Measurements from ENCODE around the gene EPHA4. TPM values are rescaled to one million over a fixed set of nuclear protein-coding genes. Genes with fewer than 3 reads are reported as not detected.
"Not testable (repeated sequence)": the region's sequence is repeated elsewhere in the genome, so short reads cannot be mapped to it uniquely, and the experiment has no call there.

The EPHA4 gene
- total RNA-seq, 1 donor from 2014 or later: 16.8 TPM

GRCh38 chr2:221513232-221513631, 58.9 kb downstream of the EPHA4 start:
- no peaks in the 10 kb centered on the region for H3K36me3 Mint-ChIP-seq (ENCODE audit: unreplicated experiment)
- no peak for DNase-seq (ENCODE audit: extremely low spot score, unreplicated experiment)

GRCh38 chr2:221511325-221511724, 60.8 kb downstream of the EPHA4 start:
- not testable (repeated sequence) for H3K36me3 Mint-ChIP-seq (ENCODE audit: unreplicated experiment); H3K4me3 Mint-ChIP-seq (ENCODE audit: unreplicated experiment); H3K27ac Mint-ChIP-seq (ENCODE audit: unreplicated experiment); DNase-seq (ENCODE audit: extremely low spot score, unreplicated experiment); H3K9me3 Mint-ChIP-seq (ENCODE audit: unreplicated experiment); H3K4me1 Mint-ChIP-seq (ENCODE audit: unreplicated experiment); H3K27me3 Mint-ChIP-seq (ENCODE audit: unreplicated experiment)

More at GRCh38 chr2:221513232-221513631, 58.9 kb downstream of the EPHA4 start:
- Mint-ChIP-seq H3K27me3 (ENCODE audit: unreplicated experiment) (no peaks in the 10 kb centered on the region), H3K27ac (ENCODE audit: unreplicated experiment) (no peak overlapping the region), H3K4me1 (ENCODE audit: unreplicated experiment) (peaks cover 7% of the 10 kb centered on the region), H3K4me3 (ENCODE audit: unreplicated experiment) (no peak overlapping the region), H3K9me3 (ENCODE audit: unreplicated experiment) (no peaks in the 10 kb centered on the region)
- TF ChIP-seq CTCF (IDR thresholded peaks at IDR 0.05): no peak

GRCh38 chr2:221506469-221506868, 65.6 kb downstream of the EPHA4 start:
- no peak for TF ChIP-seq CTCF (IDR thresholded peaks at IDR 0.05)
- Mint-ChIP-seq H3K4me1 (ENCODE audit: unreplicated experiment) (peaks cover 14% of the 10 kb centered on the region), H3K27ac (ENCODE audit: unreplicated experiment) (no peak overlapping the region), H3K27me3 (ENCODE audit: unreplicated experiment) (no peaks in the 10 kb centered on the region), H3K9me3 (ENCODE audit: unreplicated experiment) (no peaks in the 10 kb centered on the region), H3K36me3 (ENCODE audit: unreplicated experiment) (no peaks in the 10 kb centered on the region), H3K4me3 (ENCODE audit: unreplicated experiment) (no peak overlapping the region)
- no peak for DNase-seq (ENCODE audit: extremely low spot score, unreplicated experiment)

GRCh38 chr2:221505605-221506004, 66.5 kb downstream of the EPHA4 start:
- no peak for DNase-seq (ENCODE audit: extremely low spot score, unreplicated experiment)
- Mint-ChIP-seq H3K4me3 (ENCODE audit: unreplicated experiment) (no peak overlapping the region), H3K4me1 (ENCODE audit: unreplicated experiment) (peaks cover 18% of the 10 kb centered on the region), H3K27me3 (ENCODE audit: unreplicated experiment) (no peaks in the 10 kb centered on the region), H3K9me3 (ENCODE audit: unreplicated experiment) (no peaks in the 10 kb centered on the region), H3K27ac (ENCODE audit: unreplicated experiment) (no peak overlapping the region), H3K36me3 (ENCODE audit: unreplicated experiment) (no peaks in the 10 kb centered on the region)
- TF ChIP-seq CTCF (IDR thresholded peaks at IDR 0.05): no peak

GRCh38 chr2:221504905-221505304, 67.2 kb downstream of the EPHA4 start:
- no peak for TF ChIP-seq CTCF (IDR thresholded peaks at IDR 0.05)
- H3K27ac Mint-ChIP-seq (ENCODE audit: unreplicated experiment): no peak overlapping the region
- no peak for DNase-seq (ENCODE audit: extremely low spot score, unreplicated experiment)
- no peaks in the 10 kb centered on the region for H3K36me3 Mint-ChIP-seq (ENCODE audit: unreplicated experiment)
- H3K4me3 Mint-ChIP-seq (ENCODE audit: unreplicated experiment): no peak overlapping the region
- H3K4me1 Mint-ChIP-seq (ENCODE audit: unreplicated experiment): peaks cover 18% of the 10 kb centered on the region
- no peaks in the 10 kb centered on the region for H3K9me3 Mint-ChIP-seq (ENCODE audit: unreplicated experiment)
- H3K27me3 Mint-ChIP-seq (ENCODE audit: unreplicated experiment): no peaks in the 10 kb centered on the region

GRCh38 chr2:221503965-221504364, 68.1 kb downstream of the EPHA4 start:
- DNase-seq (ENCODE audit: extremely low spot score, unreplicated experiment): no peak
- TF ChIP-seq CTCF (IDR thresholded peaks at IDR 0.05): no peak
- no peak overlapping the region for H3K27ac Mint-ChIP-seq (ENCODE audit: unreplicated experiment)
- H3K9me3 Mint-ChIP-seq (ENCODE audit: unreplicated experiment): no peaks in the 10 kb centered on the region
- no peaks in the 10 kb centered on the region for H3K36me3 Mint-ChIP-seq (ENCODE audit: unreplicated experiment)
- no peaks in the 10 kb centered on the region for H3K27me3 Mint-ChIP-seq (ENCODE audit: unreplicated experiment)
- no peak overlapping the region for H3K4me3 Mint-ChIP-seq (ENCODE audit: unreplicated experiment)
- peaks cover 18% of the 10 kb centered on the region for H3K4me1 Mint-ChIP-seq (ENCODE audit: unreplicated experiment)

Measured in osteocyte (in vitro differentiated cells).